SW 1271 (cell line): ENCODE measurements around the gene CCL17.

Experiments used
- DNase-seq, 2 experiments: peaks; one replicate each; lab custom pipeline; 2025; lab: John Stamatoyannopoulos, UW

The CCL17 gene

DNA sequence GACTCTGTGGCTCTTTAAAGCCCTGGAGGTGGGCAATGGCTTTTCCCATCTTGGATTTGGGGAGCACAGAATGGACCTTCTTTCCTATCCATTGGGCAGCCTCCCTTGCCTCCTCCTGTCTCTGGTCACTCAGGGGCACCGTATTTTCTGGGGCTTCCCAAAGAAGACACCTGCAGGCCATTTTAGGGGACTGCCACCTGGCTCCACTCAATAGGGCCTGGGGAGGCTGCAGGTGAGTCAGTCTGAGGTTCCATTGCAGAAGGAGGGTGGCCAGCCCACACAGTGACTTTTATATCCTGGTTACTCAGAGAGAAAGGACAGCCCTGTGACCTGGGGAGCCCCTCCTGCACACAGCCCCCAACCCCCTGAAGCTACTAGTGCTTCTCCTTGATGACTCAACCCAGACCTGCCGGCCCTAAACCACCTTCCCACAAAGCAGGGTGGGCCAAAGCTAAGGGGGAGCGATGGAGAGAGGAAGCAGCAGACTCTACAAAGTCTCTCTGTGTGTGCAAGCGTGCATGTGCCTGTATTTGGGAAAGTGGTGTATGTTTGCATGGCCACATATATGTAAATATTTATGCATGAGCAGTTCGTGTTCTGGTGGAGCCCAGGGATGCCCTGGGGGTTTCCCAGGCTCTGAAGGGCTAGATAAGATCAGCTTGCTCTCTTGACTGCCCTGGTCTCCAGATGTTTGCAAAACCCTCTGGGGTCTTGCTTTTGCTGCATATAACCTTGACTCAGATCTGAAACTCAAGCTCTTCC lies 27.3 kb upstream of the CCL17 start:
- DNase-seq: no peak

GRCh38 chr16:57379579-57379978 lies 25.0 kb upstream of the CCL17 start:
- no peak for DNase-seq

- no peak for DNase-seq
Measured at GRCh38 chr16:57380671-57381462, 23.7 kb upstream of the CCL17 start.

DNA sequence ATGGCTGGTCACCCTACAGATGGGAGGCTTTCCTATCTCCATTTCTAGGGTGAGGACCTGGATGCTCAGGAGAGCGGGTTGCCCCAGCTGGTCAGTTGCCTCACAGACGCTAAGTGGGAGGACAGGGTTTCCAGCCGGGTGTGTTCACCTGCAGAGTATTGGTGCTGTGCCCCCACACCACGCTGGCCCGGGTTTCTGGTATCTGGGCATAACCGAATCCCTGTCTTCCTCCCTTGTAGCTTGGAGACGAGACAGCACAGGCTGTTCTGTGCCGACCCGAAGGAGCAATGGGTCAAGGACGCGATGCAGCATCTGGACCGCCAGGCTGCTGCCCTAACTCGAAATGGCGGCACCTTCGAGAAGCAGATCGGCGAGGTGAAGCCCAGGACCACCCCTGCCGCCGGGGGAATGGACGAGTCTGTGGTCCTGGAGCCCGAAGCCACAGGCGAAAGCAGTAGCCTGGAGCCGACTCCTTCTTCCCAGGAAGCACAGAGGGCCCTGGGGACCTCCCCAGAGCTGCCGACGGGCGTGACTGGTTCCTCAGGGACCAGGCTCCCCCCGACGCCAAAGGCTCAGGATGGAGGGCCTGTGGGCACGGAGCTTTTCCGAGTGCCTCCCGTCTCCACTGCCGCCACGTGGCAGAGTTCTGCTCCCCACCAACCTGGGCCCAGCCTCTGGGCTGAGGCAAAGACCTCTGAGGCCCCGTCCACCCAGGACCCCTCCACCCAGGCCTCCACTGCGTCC lies 22.6 kb upstream of the CCL17 start:
- no peak for DNase-seq

DNA sequence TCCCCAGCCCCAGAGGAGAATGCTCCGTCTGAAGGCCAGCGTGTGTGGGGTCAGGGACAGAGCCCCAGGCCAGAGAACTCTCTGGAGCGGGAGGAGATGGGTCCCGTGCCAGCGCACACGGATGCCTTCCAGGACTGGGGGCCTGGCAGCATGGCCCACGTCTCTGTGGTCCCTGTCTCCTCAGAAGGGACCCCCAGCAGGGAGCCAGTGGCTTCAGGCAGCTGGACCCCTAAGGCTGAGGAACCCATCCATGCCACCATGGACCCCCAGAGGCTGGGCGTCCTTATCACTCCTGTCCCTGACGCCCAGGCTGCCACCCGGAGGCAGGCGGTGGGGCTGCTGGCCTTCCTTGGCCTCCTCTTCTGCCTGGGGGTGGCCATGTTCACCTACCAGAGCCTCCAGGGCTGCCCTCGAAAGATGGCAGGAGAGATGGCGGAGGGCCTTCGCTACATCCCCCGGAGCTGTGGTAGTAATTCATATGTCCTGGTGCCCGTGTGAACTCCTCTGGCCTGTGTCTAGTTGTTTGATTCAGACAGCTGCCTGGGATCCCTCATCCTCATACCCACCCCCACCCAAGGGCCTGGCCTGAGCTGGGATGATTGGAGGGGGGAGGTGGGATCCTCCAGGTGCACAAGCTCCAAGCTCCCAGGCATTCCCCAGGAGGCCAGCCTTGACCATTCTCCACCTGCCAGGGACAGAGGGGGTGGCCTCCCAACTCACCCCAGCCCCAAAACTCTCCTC lies 21.9 kb upstream of the CCL17 start:
- DNase-seq: no peak

GRCh38 chr16:57383276-57384247 lies 21.0 kb upstream of the CCL17 start:
- no peak for DNase-seq

- DNase-seq: no peak
Measured at GRCh38 chr16:57384248-57385070, 20.1 kb upstream of the CCL17 start.

DNA sequence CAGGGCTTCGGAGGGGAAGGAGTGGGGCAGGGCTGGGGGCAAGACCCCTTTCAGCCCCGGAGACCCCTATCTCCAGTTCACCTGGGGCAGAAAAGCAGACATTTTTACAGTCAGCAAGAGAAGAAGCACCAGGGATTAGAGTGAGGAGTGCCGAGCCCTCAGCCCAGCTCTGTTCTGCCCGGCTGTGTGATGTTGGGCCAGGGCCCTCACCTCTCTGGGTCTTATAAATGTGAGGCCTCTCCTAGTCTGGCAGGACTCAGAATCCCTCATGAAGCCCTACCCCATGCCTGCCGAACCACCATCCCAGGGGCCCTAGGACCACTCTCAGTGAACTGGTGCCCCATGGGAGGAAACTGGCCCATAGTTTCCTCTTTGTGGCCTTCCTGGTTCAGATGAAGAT lies 19.5 kb upstream of the CCL17 start:
- DNase-seq: no peak

DNA sequence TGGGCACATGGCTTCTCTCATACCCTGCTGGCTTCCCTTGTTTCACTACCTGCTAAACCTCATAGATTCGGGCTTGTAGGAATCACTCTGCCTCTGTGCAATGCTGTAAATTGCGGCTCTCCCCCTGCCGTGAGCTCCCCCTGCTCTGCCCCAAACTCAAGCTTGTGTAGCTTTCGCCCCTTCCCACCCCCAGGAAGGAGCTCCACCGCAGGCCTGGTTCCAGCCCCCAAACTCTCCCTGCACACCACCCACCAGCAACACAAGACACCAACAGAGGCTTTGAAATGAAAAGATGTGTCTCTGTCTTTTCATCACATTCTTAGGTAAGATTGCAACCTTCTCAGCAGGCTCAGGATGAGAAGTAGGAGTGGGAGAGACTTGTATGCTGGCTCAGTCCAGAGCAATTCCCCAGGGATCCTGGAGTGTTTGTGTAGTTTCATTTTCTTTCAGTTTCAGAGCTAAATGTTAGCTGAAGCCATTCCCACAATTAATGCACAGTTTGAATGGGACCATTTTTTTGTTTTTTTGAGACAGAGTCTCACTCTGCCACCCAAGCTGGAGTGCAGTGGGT lies 18.1 kb upstream of the CCL17 start:
- DNase-seq: no peak

- no peak for DNase-seq
Measured at GRCh38 chr16:57387598-57388354, 16.8 kb upstream of the CCL17 start.

DNA sequence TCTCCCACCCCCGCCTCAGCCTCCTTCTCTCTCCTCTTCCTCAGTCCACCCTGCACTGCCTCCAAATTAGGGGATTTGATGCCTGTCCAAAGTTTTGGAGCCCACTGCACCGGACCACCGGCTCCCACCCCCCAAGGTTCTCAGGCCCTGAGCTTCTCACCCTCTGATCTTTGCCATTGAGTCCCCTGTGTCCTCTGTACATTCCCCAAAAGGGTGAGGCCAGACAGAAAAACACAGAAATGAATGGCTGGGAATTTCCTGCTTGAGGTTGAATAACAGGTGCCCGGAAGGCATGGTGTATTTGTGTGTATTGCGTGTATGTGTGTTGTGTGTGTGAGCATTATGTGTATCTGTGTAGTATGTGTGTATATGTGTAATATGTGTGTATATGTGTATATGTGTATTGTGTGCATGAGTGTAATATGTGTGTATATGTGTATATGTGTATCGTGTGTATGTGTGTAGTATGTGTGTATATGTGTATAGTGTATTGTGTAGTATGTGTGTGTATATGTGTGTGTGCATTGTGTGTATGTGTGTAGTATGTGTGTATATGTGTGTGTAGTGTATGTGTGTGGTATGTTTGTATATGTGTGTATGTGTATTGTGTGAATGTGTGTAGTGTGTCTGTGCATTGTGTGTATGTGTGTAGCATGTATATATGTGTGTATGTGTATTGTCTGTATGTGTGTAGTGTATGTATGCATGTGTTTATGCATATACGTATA lies 16.0 kb upstream of the CCL17 start:
- DNase-seq: no peak

- DNase-seq: no peak
Measured at GRCh38 chr16:57389087-57389468, 15.5 kb upstream of the CCL17 start.

GRCh38 chr16:57390636-57391295 lies 13.8 kb upstream of the CCL17 start:
- DNase-seq: no peak

- DNase-seq: no peak
Measured at GRCh38 chr16:57391300-57391699, 13.3 kb upstream of the CCL17 start.

DNA sequence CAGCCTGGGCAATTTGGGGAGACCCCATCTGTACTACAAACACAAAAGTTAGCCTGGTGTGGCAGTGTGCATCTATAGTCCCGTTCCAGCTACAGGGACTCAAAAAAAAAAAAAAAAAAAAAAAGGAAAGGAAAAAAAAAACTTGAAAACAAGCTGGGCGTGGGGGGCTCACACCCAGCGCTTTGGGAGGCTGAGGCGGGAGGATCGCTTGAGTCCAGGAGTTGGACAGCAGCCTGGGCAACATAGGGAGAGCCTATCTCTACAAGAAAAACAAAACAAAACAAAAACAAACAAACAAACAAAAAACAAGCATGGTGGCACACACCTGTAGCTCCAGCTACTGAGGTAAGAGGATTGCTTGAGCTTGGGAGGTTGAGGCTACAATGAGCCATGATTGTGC lies 12.9 kb upstream of the CCL17 start:
- DNase-seq: no peak

DNA sequence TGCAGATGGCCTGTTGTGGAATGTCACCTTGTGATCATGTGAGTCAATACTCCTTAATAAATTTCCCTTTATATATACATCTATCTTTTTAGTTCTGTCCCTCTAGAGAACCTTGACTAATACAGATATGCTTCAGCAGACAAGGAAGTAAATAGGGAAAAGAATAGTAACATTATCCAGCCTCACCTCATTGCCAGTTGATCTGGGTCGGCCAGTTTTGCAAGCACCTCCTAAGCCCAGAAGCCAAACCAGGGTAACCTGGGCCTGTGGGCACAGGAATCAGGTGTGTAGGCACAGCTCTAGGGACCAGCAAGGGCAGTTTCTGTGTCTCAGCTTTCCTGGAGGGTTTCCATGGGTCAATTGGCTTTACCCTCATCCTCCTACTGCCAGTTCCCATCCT lies 11.9 kb upstream of the CCL17 start:
- DNase-seq: no peak

GRCh38 chr16:57394444-57394843 lies 10.1 kb upstream of the CCL17 start:
- DNase-seq: no peak

DNA sequence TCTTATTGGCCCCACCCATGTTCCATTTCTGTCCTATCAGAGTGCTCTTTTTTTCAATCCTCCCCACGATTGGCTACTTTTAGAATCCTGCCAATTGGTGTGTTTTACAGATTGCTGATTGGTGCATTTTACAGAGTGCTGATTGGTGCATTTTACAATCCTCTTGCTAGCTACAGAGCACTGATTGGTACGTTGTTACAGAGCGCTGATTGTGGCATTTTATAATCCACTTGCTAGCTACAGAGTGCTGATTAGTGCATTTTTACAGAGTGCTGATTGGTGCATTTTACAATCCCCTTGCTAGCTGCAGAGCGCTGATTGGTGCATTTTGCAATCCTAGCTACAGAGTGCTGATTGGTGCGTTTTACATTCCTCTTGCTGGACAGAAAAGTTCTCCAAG lies 9.5 kb upstream of the CCL17 start:
- DNase-seq: no peak
